Fibroblast of the conjunctiva (primary cell): ENCODE data around the gene CD74.
"Not testable (repeated sequence)": the region's sequence is repeated elsewhere in the genome, so short reads cannot be mapped to it uniquely, and the experiment has no call there.

Experiments used
- DNase-seq: peaks from one replicate; pipeline ENCODE4 v3.0.0-alpha.2; 2010; ENCODE audit warnings: low read depth

The CD74 gene

DNA sequence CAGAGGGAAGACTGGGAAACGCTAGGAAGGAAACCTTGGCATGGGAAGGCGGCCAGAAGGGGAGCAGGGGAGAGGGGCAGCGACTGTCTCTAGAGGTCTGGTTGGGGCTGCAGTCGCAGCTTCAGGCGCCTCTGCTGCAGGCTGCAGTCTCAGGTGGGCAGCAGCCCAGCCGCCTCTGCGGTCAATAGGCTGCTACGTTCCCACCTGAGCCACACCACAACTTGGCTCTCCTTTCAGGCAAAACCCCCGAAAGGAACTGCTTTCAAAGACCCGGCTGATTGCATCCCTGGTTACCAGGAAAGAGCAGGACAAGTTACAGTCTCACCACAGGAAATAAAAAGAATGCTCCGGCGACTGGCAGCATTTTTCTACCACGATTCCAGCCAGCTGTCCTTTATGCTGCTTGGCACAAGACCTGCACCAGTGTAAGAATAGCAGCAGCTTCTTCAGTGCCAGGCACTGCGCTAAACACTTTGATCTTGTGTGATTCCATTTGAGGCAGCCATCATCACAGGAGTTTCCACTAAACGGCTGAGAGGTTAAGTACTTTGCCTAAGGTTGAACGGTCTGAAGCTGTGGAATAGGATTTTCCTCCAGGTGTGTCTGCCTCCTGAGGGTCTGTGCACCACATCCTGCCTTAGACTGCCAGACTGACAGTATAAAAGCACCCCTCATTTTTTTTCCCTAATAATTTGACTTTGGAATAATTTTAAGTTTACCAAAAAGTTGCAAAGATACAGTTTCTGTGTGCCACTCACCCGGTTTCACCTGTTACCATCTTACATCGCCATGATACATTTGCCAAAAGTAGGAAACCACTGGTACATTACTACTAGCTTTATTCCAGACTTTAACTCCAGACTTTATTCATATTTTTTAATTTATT, 29.3 kb upstream of the CD74 start:
- DNase-seq: no peak

GRCh38 chr5:150440948-150441812, 28.5 kb upstream of the CD74 start:
- no peak for DNase-seq

GRCh38 chr5:150438873-150439546, 26.3 kb upstream of the CD74 start:
- no peak for DNase-seq

- DNase-seq: peak; percentile 85
Observed at GRCh38 chr5:150436141-150436680, 23.5 kb upstream of the CD74 start.

DNA sequence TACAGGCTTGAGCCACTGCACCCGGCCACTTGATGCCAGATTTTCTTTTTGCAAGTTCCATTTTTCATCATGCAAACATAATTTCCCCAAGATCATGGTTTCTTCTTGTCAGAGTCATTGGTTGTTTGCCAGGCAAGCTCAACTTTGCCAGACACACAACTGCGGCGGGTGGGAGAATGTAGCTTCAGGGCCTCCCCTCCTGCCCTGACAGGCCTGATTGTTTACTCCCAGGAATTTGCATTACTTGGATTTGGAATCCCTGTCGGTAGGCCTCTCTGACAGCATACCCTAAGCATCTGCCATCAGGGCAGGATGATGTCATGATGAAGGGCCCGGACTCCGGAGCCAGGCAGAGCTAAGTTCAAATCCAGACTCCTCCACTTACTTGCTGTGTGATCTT, 21.8 kb upstream of the CD74 start:
- peak; percentile 59 for DNase-seq

- no peak for DNase-seq
Observed at GRCh38 chr5:150431574-150431973, 18.9 kb upstream of the CD74 start.

GRCh38 chr5:150431048-150431447, 18.3 kb upstream of the CD74 start:
- no peak for DNase-seq

- DNase-seq: no peak
Observed at GRCh38 chr5:150429410-150429873, 16.7 kb upstream of the CD74 start.

- DNase-seq: no peak
Observed at GRCh38 chr5:150428978-150429377, 16.3 kb upstream of the CD74 start.

DNA sequence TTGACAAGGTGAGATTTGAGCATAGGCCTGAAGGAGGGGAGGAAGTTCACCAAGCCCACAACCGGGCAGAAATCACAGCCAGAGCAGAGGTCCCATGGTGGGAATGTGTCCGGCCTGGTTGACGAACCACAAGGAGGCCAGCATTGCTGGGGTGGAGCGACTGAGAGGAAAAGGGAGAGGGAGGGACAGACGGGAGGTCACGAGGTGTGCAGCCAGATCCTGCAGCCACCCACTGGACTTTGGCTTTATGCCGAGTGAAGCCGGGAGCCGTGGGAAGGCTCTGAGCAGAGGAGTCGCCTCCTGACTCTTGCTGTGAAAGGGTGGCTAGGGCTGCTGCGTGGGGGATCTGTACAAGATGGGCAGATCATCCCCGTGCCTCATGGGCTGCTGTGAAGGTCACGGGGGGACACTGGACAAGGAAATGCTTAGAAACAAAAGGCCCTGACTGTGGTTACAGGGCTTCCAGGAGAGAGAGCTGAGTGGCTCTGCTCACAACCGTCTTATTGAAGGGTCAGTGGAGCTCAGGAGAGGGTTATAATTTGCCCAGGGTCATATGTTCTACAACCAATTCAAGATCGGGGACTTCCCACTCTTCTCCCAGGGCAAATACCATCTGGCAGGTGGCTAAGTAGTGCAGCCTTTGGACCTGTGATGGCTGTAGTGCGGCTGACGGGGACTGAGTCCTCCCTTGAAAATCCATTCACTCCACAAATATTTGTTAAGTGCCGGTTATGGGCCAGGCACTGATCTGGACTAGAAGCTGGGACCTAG, 15.6 kb upstream of the CD74 start:
- no peak for DNase-seq

DNA sequence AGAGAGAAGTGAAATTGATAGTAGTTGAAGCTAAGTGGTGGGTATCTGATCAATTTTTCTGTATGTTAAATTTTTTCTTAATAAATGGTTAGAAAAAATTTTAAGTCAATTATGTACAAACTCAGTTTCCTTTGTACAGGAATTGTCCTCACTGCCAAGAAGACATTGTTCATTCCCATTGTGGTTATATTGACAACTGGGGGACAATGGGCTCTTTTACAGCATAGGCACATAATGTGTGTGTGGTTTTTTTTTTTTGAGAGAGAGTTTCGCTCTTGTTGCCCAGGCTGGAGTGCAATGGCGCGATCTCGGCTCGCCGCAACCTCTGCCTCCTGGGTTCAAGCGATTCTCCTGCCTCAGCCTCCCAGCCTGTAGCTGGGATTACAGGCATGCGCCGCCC, 13.5 kb upstream of the CD74 start:
- DNase-seq: not testable (repeated sequence)

DNA sequence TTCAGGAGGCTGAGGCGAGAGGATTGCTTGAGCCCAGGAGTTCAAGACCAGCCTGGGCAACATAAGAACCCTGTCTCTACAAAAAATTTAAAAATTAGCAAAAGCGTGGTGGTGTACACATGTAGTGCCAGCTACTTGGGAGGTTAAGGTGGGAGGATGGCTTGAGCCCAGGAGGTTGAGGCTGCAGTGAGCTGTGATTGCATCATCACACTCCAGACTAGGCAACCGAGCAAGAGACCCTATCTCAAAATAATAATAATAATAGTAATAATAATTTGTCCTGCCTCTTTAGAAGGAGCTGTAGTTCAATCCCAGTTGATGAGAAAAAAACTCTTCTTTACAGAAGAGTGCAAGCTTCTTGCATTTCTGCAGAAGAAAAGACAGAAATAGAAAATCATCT, 10.0 kb upstream of the CD74 start:
- DNase-seq: no peak

- no peak for DNase-seq
Observed at GRCh38 chr5:150422075-150422474, 9.4 kb upstream of the CD74 start.

GRCh38 chr5:150419630-150420270, 7.0 kb upstream of the CD74 start:
- no peak for DNase-seq

DNA sequence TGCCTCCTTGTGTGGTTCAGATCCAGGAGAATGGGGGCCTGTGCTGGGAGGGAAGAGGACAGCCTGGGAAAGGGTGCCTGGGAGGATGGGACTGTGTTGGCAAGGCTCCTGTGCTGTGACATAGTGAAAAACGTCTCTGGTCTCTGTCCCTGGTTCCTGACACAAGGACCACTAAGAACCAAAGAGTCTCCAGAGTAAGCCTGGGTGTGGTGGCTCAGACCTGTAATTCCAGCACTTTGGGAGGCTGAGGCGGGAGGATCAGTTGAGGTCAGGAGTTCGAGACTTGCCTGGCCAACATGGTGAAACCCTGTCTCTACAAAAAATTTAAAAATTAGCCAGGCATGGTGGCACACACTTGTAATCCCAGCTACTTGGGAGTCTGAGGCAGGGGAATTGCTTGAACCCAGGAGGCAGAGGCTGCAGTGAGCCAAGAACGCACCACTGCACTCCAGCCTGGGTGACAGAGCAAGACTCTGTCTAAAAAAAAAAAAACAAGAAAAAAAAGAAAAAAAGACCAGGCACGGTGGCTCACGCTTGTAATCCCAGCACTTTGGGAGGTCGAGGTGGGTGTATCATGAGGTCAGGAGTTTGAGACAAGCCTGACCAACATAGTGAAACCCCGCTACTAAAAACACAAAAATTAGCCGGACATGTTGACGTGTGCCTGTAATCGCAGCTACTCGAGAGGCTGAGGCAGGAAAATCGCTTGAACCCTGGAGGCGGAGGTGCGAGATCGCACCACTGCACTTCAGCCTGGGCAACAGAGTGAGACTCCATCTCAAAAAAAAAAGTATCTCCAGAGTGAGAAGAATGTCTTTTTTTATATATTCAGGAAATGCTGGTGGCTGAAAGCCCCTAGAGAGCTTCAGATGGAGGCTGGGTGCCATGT, 1.4 kb upstream of the CD74 start:
- not testable (repeated sequence) for DNase-seq

DNA sequence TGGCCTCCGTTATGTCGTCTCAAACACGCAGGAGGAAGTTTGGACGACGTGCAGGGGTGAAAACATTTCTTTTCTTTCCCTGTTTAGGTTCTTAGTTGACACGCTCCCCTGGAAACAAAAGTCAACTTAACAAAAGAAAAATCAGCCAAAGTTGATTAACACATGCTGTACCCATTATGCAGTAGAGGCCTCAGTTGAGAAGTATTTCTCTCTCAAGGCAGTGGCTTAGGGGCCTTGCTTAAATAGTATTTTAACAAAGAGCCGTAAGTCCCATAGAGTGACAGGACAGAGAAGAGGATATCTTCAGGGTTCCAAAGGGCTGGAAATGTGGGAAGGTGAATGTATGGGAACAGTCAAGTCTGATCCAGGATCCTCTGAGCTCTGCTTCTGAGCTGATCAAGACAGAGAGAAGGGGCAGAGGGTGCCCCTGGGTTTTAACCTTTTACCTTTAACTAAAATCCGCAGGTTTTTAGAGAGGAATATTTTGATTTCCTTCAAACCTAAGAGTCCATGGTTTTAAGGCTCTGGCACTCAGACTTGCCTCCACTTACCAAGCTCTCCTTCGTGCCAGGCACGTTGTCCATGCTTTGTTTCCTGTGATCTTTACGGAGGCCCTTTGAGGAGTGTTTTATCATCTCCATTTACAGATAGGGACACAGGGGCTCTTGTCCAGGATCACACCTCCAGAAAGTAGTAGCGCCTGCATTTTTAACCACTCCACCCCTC, 629 bp upstream of the CD74 start:
- DNase-seq: no peak

GRCh38 chr5:150411245-150411979, 1.3 kb downstream of the CD74 start:
- no peak for DNase-seq

GRCh38 chr5:150410524-150411244, 2.0 kb downstream of the CD74 start:
- DNase-seq: peak; percentile 57
